Inflammatory macrophage treated with lipopolysaccharide for 1 hour (primary cell): Measurements from ENCODE around the gene HIVEP3.

Experiments
- DNase-seq, 2 donors: peaks; one replicate each; pipeline ENCODE4 v3.0.0-alpha.2; 2020 to 2022

The HIVEP3 gene

GRCh38 chr1:41642922-41643821, 275.6 kb downstream of the HIVEP3 start:
- DNase-seq = no peak

- DNase-seq = no peak
Observed at GRCh38 chr1:41641941-41642527, 276.7 kb downstream of the HIVEP3 start.

- DNase-seq = no peak
Observed at GRCh38 chr1:41641475-41641814, 277.3 kb downstream of the HIVEP3 start.

GRCh38 chr1:41640756-41641474, 277.8 kb downstream of the HIVEP3 start:
- DNase-seq = no peak

- no peak for DNase-seq
Observed at GRCh38 chr1:41640141-41640751, 278.5 kb downstream of the HIVEP3 start.

- peak; percentile 67 to 86 for DNase-seq
Observed at GRCh38 chr1:41639332-41639936, 279.3 kb downstream of the HIVEP3 start.

GRCh38 chr1:41638086-41639024, 280.4 kb downstream of the HIVEP3 start:
- DNase-seq = no peak

GRCh38 chr1:41637367-41637766, 281.4 kb downstream of the HIVEP3 start:
- DNase-seq = no peak

GRCh38 chr1:41633764-41634163, 285.0 kb downstream of the HIVEP3 start:
- DNase-seq = peak in 1 of 2 donors; percentile 53

GRCh38 chr1:41632781-41633575, 285.7 kb downstream of the HIVEP3 start:
- no peak for DNase-seq

- DNase-seq = no peak
Observed at GRCh38 chr1:41631971-41632370, 286.8 kb downstream of the HIVEP3 start.

GRCh38 chr1:41631154-41631553, 287.6 kb downstream of the HIVEP3 start:
- DNase-seq = no peak

GRCh38 chr1:41629571-41629970, 289.2 kb downstream of the HIVEP3 start:
- no peak for DNase-seq

GRCh38 chr1:41629141-41629540, 289.6 kb downstream of the HIVEP3 start:
- no peak for DNase-seq

GRCh38 chr1:41627491-41628280, 291.0 kb downstream of the HIVEP3 start:
- DNase-seq = no peak

- peak; percentile 59 for DNase-seq
Observed at GRCh38 chr1:41626616-41627375, 291.9 kb downstream of the HIVEP3 start.

GRCh38 chr1:41626146-41626545, 292.6 kb downstream of the HIVEP3 start:
- DNase-seq = no peak

- no peak for DNase-seq
Observed at GRCh38 chr1:41623736-41624135, 295.0 kb downstream of the HIVEP3 start.
